Heart right ventricle (tissue), 16 donors: Measurements from ENCODE around the gene CLDN20. TPM values are rescaled to one million over a fixed set of nuclear protein-coding genes. Genes with fewer than 3 reads are reported as not detected.
"Not testable (repeated sequence)": the region's sequence is repeated elsewhere in the genome, so short reads cannot be mapped to it uniquely, and the experiment has no call there.

Experiments used
- ATAC-seq, 8 donors: fragments of 200-7000 bp; cut with Tn5 transposase; one replicate each; pipeline ENCODE4 v1.9.1; 2020; ENCODE audit warnings: mild to moderate bottlenecking in 8 of 8, moderate library complexity in 8 of 8, moderate number of reproducible peaks in 1 of 8
- DNase-seq, 2 donors: peaks; one replicate each; pipeline ENCODE4 v3.0.0-alpha.2; 2020
- H3K27ac ChIP-seq, 10 donors: fragments of 200-600 bp; sonication (generic) in 2 of 10; one replicate each; pipeline versions ENCODE4 v1.5.0 to v1.8.0; 2020 to 2022; ENCODE audit warnings: mild to moderate bottlenecking in 3 of 10
- H3K27me3 ChIP-seq, 7 donors: fragments of 200-600 bp; one replicate each; pipeline ENCODE4 v1.8.0; 2021 to 2022; ENCODE audit warnings: mild to moderate bottlenecking in 2 of 7
- H3K36me3 ChIP-seq, 9 donors: fragments of 200-600 bp; sonication (generic) in 1 of 9; one replicate each; pipeline versions ENCODE4 v1.5.0 to v1.8.0; 2020 to 2022; ENCODE audit warnings: mild to moderate bottlenecking in 2 of 9
- H3K4me1 ChIP-seq, 9 donors: fragments of 200-600 bp; sonication (generic) in 1 of 9; one replicate each; pipeline versions ENCODE4 v1.5.0 to v1.8.0; 2020 to 2022; ENCODE audit warnings: mild to moderate bottlenecking in 4 of 9
- H3K4me3 ChIP-seq, 10 donors: fragments of 200-600 bp; sonication (generic) in 2 of 10; one replicate each; pipeline versions ENCODE4 v1.5.0 to v1.8.0; 2020 to 2022; ENCODE audit warnings: mild to moderate bottlenecking in 7 of 10, moderate library complexity in 2 of 10
- H3K9me3 ChIP-seq, 11 donors: fragments of 200-600 bp in 10 of 11; sonication (generic) in 2 of 11; one replicate each; pipeline versions ENCODE4 v1.5.0 to v1.8.0; 2013 to 2022; ENCODE audit warnings: mild to moderate bottlenecking in 2 of 11, control low read depth in 1 of 11, moderate library complexity in 1 of 11
- WGBS, 2 donors: extraction: QIAGEN DNeasy Blood & Tissue Kit; methylation state at CpG; one replicate each; pipeline ENCODE4 v1.1.7; 2013; ENCODE audit warnings: inconsistent platforms in 1 of 2; 5-methylcytosine and 5-hydroxymethylcytosine counted together
- intact Hi-C, 10 donors: fragments of 100-400 bp; cut with DNase I; formaldehyde crosslinking; loops; one replicate each; pipeline versions ENCODE4 v1.11.1 to v1.14.2; 2022
- polyA plus RNA-seq, 2 donors: library from polyadenylated mRNA; stranded (reverse); fragments of 200-250 nt; gene quantifications; one replicate each; pipeline ENCODE4 v1.2.3, GENCODE V29; 2013
- total RNA-seq, 10 donors: library from RNA; stranded (reverse); fragmentation: NEBNext Ultra II Directional in 3 of 10; extraction: Animal tissue kit (Norgen Biotek cat#: 25700) in 3 of 10; gene quantifications; one replicate each; pipeline versions ENCODE4 v1.2.1 to v1.2.4, GENCODE V29; 2021 to 2023
- TF ChIP-seq, protein P1 (sequence below), 9 donors: fragments of 200-600 bp; sonication (generic) in 2 of 9; IDR thresholded peaks; one replicate each; pipeline versions ENCODE4 v1.5.0 to v1.8.0; 2021 to 2022; ENCODE audit warnings: antibody characterized with exemption in 9 of 9, mild to moderate bottlenecking in 5 of 9, moderate library complexity in 1 of 9
- donor health status: Arrhythmogenic right ventricular cardiomyopathy.
- donor health status: ischemic (EF 13 %, LVEDD 7.1; RV severe dilation, severe dysfunction).
- donor health status: healthy with polysubstance abuse.
- donor health status: DM: no; HTN: yes; CAD: no.
- donor health status: DM: no; HTN: no; CAD: no.
- donor health status: ischemic (EF 25% LVEDD 6.9; RV normal size, moderate dysfunction).
- donor health status: ischemic (EF 25% LVEDD 5.7; RV mildly dilated, moderate dysfunction).
- donor health status: healthy.
- donor health status: DM: yes; HTN: yes; CAD: no.
- donor health status: Ischemic cardiomyopathy.
- donor health status: ischemic (EF 35%, LVEDD 5.7; RV mildly dilated, moderate dysfunction).
- donor health status: nonischemic (EF 11% LVEDD 7.7; RV severe dilation, severe dysfunction).
- donor health status: DM: yes; HTN: yes; CAD: no.
- donor health status: PGD.
- donor health status: ischemic (EF 29% LVEDD 5.4; RV normal size, mild dysfunction).
- donor health status: nonischemic (EF 23%, LVEDD 6.1; RV moderate dilation, normal function).

Gene CLDN20
- total and polyA plus RNA-seq, 12 donors = not detected

GRCh38 chr6:155311086-155311485 is 47.3 kb downstream of the CLDN20 start:
- Histone ChIP-seq H3K27ac (no peak overlapping the region), H3K36me3 (peaks cover 0 to 63% (median 6%) of the 10 kb centered on the region in 9 donors), H3K9me3 (no peaks in the 10 kb centered on the region), H3K4me1 (peaks cover 0 to 28% (median 14%) of the 10 kb centered on the region in 9 donors), H3K4me3 (no peak overlapping the region), H3K27me3 (no peaks in the 10 kb centered on the region)
- intact Hi-C loops = loop anchor here in 4 of 10 donors (5.0 to 10.0 kb wide), 4 partner anchors 126 to 1964 kb away; no protein-coding TSS in a partner anchor
- no peak for ATAC-seq
- WGBS, 2 donors = 22 to 27% methylated on average over 6 of the region's 6 CpGs
- TF ChIP-seq, protein P1, sequence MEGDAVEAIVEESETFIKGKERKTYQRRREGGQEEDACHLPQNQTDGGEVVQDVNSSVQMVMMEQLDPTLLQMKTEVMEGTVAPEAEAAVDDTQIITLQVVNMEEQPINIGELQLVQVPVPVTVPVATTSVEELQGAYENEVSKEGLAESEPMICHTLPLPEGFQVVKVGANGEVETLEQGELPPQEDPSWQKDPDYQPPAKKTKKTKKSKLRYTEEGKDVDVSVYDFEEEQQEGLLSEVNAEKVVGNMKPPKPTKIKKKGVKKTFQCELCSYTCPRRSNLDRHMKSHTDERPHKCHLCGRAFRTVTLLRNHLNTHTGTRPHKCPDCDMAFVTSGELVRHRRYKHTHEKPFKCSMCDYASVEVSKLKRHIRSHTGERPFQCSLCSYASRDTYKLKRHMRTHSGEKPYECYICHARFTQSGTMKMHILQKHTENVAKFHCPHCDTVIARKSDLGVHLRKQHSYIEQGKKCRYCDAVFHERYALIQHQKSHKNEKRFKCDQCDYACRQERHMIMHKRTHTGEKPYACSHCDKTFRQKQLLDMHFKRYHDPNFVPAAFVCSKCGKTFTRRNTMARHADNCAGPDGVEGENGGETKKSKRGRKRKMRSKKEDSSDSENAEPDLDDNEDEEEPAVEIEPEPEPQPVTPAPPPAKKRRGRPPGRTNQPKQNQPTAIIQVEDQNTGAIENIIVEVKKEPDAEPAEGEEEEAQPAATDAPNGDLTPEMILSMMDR (IDR thresholded peaks at IDR 0.05) = no peak
- no peak for DNase-seq

DNA sequence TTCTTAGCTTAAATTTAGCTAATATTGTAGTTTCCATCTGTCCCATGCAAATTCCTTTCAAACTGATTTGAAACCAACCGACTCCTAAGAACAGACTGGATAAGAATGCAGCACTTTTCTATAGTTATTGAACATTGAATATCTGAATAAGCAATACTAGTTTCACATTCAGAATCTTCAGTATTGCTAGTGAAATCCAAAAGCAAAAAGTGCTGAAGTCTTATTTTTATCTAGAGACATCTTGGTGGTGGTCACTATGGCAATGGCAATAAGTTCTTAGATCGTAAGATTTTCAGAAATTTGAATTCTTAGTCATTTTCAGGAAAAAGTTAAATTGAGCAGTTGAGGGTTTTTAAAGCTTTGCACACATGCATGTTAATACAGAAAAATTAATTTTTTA is 47.8 kb downstream of the CLDN20 start:
- peaks cover 0 to 58% (median 6%) of the 10 kb centered on the region in 9 donors for H3K36me3 ChIP-seq
- DNase-seq = no peak
- intact Hi-C loops = loop anchor here in 4 of 10 donors (5.0 to 10.0 kb wide), 4 partner anchors 127 to 1963 kb away; no protein-coding TSS in a partner anchor
- H3K27me3 ChIP-seq = no peaks in the 10 kb centered on the region
- peaks cover 0 to 28% (median 14%) of the 10 kb centered on the region in 9 donors for H3K4me1 ChIP-seq
- WGBS, 2 donors = 86 to 88% methylated on average over 2 of the region's 2 CpGs
- ATAC-seq = no peak
- TF ChIP-seq, protein P1 (IDR thresholded peaks at IDR 0.05) = no peak
- H3K27ac ChIP-seq = no peak overlapping the region
- H3K4me3 ChIP-seq = no peak overlapping the region
- no peaks in the 10 kb centered on the region for H3K9me3 ChIP-seq

- Histone ChIP-seq H3K4me1 (peaks cover 0 to 28% (median 14%) of the 10 kb centered on the region in 9 donors), H3K4me3 (peak overlapping the region in 1 of 10 donors; percentile 88), H3K36me3 (peaks cover 0 to 50% (median 6%) of the 10 kb centered on the region in 9 donors)
- not testable (repeated sequence) for ATAC-seq, H3K27me3 ChIP-seq, H3K9me3 ChIP-seq, H3K27ac ChIP-seq, DNase-seq
- intact Hi-C loops = loop anchor here in 4 of 10 donors (5.0 to 10.0 kb wide), 4 partner anchors 128 to 1962 kb away; no protein-coding TSS in a partner anchor
- WGBS, 2 donors = 95% methylated on average over 7 of the region's 7 CpGs
Measured at GRCh38 chr6:155312950-155313349, 49.1 kb downstream of the CLDN20 start.

- ATAC-seq (peak in 5 of 8 donors; percentile 15 to 36 (median 21)), DNase-seq (peak in 1 of 2 donors; percentile 9)
- H3K36me3 ChIP-seq = peaks cover 0 to 43% (median 6%) of the 10 kb centered on the region in 9 donors
- peak overlapping the region; percentile 61 to 94 (median 80) for H3K4me3 ChIP-seq
- peak overlapping the region; percentile 2 to 90 (median 84) for H3K27ac ChIP-seq
- no peaks in the 10 kb centered on the region for H3K27me3 ChIP-seq
- H3K9me3 ChIP-seq = no peaks in the 10 kb centered on the region
- intact Hi-C loops = loop anchor here in 4 of 10 donors (1.0 to 10.0 kb wide), 5 partner anchors 35 to 1961 kb away; no protein-coding TSS in a partner anchor
- WGBS, 2 donors = 2% methylated on average over 15 of the region's 15 CpGs
- H3K4me1 ChIP-seq = peaks cover 0 to 28% (median 14%) of the 10 kb centered on the region in 9 donors
- TF ChIP-seq, protein P1 (IDR thresholded peaks at IDR 0.05) = no peak
Measured at GRCh38 chr6:155313602-155314091, 49.8 kb downstream of the CLDN20 start.
